Naive B cell (primary cell): ENCODE measurements around the gene DMD. TPM values are rescaled to one million over a fixed set of nuclear protein-coding genes. Genes with fewer than 3 reads are reported as not detected.

Source experiments
- ATAC-seq, 2 donors: fragments of 150-1000 bp; cut with Tn5 transposase; 2 replicates each; pipeline ENCODE4 v1.10.0; 2021; ENCODE audit warnings: low read depth in 2 of 2, mild to moderate bottlenecking in 2 of 2, moderate library complexity in 2 of 2
- DNase-seq: peaks from one replicate; pipeline ENCODE4 v3.0.0; 2022
- H3K27ac Mint-ChIP-seq, 6 donors: one replicate each; pipeline ENCODE4 v1.8.0; 2020 to 2022; ENCODE audit warnings: mild to moderate bottlenecking in 6 of 6, mixed read lengths in 6 of 6, moderate library complexity in 5 of 6, inconsistent platforms in 2 of 6
- H3K27me3 Mint-ChIP-seq, 3 donors: one replicate each; pipeline ENCODE4 v1.8.0; 2021 to 2022; ENCODE audit warnings: mixed read lengths in 3 of 3, mild to moderate bottlenecking in 1 of 3
- H3K36me3 Mint-ChIP-seq, 2 donors: one replicate each; pipeline ENCODE4 v1.8.0; 2020 to 2022; ENCODE audit warnings: mixed read lengths in 2 of 2, inconsistent platforms in 1 of 2, mild to moderate bottlenecking in 1 of 2
- H3K4me1 Mint-ChIP-seq, 3 donors: one replicate each; pipeline ENCODE4 v1.8.0; 2020 to 2022; ENCODE audit warnings: mixed read lengths in 3 of 3, inconsistent platforms in 1 of 3, mild to moderate bottlenecking in 1 of 3, moderate library complexity in 1 of 3
- H3K4me3 Mint-ChIP-seq, 8 donors: one replicate each; pipeline ENCODE4 v1.8.0; 2020 to 2022; ENCODE audit warnings: mild to moderate bottlenecking in 8 of 8, mixed read lengths in 8 of 8, moderate library complexity in 8 of 8, inconsistent platforms in 2 of 8
- H3K9me3 Mint-ChIP-seq, 7 donors: one replicate each; pipeline ENCODE4 v1.8.0; 2020 to 2022; ENCODE audit warnings: mixed read lengths in 7 of 7, mild to moderate bottlenecking in 5 of 7, inconsistent platforms in 2 of 7, moderate library complexity in 1 of 7
- polyA plus RNA-seq, 6 donors: library from polyadenylated mRNA; unstranded; fragments of 300-500 nt; fragmentation: Illumina TruSeq; gene quantifications; one replicate each; pipeline ENCODE4 v1.2.3, GENCODE V29; 2021; ENCODE audit warnings: low read depth in 6 of 6

The DMD gene
- polyA plus RNA-seq, 6 donors from 2014 or later, result 1.00 to 5.0 (median 1.9) TPM

GRCh38 chrX:31166832-31167231 lies 2044.5 kb downstream of the DMD start:
- peaks cover 0 to 6% (median 0%) of the 10 kb centered on the region in 3 donors for H3K27me3 Mint-ChIP-seq
- no peak overlapping the region for H3K4me3 Mint-ChIP-seq
- no peak overlapping the region for H3K27ac Mint-ChIP-seq
- DNase-seq (no peak), ATAC-seq (no peak)
- H3K36me3 Mint-ChIP-seq, result peaks cover 4 to 19% of the 10 kb centered on the region in 2 donors
- peaks cover 0 to 18% (median 6%) of the 10 kb centered on the region in 7 donors for H3K9me3 Mint-ChIP-seq
- peaks cover 14 to 24% (median 18%) of the 10 kb centered on the region in 3 donors for H3K4me1 Mint-ChIP-seq

- no peak for ATAC-seq
Measured at GRCh38 chrX:31166416-31166815, 2044.9 kb downstream of the DMD start.

GRCh38 chrX:31165241-31166035 lies 2045.9 kb downstream of the DMD start:
- H3K36me3 Mint-ChIP-seq, result peaks cover 10 to 19% of the 10 kb centered on the region in 2 donors
- ATAC-seq (no peak), DNase-seq (no peak)
- peaks cover 0 to 6% (median 0%) of the 10 kb centered on the region in 3 donors for H3K27me3 Mint-ChIP-seq
- peaks cover 0 to 18% (median 6%) of the 10 kb centered on the region in 7 donors for H3K9me3 Mint-ChIP-seq
- peaks cover 9 to 14% (median 11%) of the 10 kb centered on the region in 3 donors for H3K4me1 Mint-ChIP-seq
- no peak overlapping the region for H3K4me3 Mint-ChIP-seq
- no peak overlapping the region for H3K27ac Mint-ChIP-seq

More at GRCh38 chrX:31166416-31166815, 2044.9 kb downstream of the DMD start:
- Mint-ChIP-seq H3K36me3 (peaks cover 8 to 19% of the 10 kb centered on the region in 2 donors), H3K9me3 (peaks cover 0 to 18% (median 6%) of the 10 kb centered on the region in 7 donors), H3K4me3 (no peak overlapping the region), H3K27me3 (peaks cover 0 to 6% (median 0%) of the 10 kb centered on the region in 3 donors), H3K4me1 (peaks cover 14 to 21% (median 18%) of the 10 kb centered on the region in 3 donors), H3K27ac (peak overlapping the region in 1 of 6 donors; percentile 17)
- DNase-seq, result no peak

GRCh38 chrX:31154946-31155345 lies 2056.4 kb downstream of the DMD start:
- no peaks in the 10 kb centered on the region for H3K36me3 Mint-ChIP-seq
- peaks cover 0 to 5% (median 0%) of the 10 kb centered on the region in 3 donors for H3K4me1 Mint-ChIP-seq
- H3K4me3 Mint-ChIP-seq, result no peak overlapping the region
- no peaks in the 10 kb centered on the region for H3K27me3 Mint-ChIP-seq
- ATAC-seq (no peak), DNase-seq (no peak)
- no peak overlapping the region for H3K27ac Mint-ChIP-seq
- peaks cover 0 to 8% (median 0%) of the 10 kb centered on the region in 7 donors for H3K9me3 Mint-ChIP-seq

- DNase-seq (no peak), ATAC-seq (no peak)
- peak overlapping the region in 1 of 6 donors; percentile 55 for H3K27ac Mint-ChIP-seq
- peaks cover 0 to 7% of the 10 kb centered on the region in 2 donors for H3K36me3 Mint-ChIP-seq
- peaks cover 0 to 4% (median 0%) of the 10 kb centered on the region in 7 donors for H3K9me3 Mint-ChIP-seq
- H3K4me1 Mint-ChIP-seq, result no peaks in the 10 kb centered on the region
- no peak overlapping the region for H3K4me3 Mint-ChIP-seq
- no peaks in the 10 kb centered on the region for H3K27me3 Mint-ChIP-seq
Measured at GRCh38 chrX:31153475-31154047, 2057.8 kb downstream of the DMD start.

GRCh38 chrX:31147175-31147574 lies 2064.2 kb downstream of the DMD start:
- DNase-seq (no peak), ATAC-seq (no peak)
- Mint-ChIP-seq H3K4me3 (no peak overlapping the region), H3K27me3 (no peaks in the 10 kb centered on the region), H3K9me3 (peaks cover 0 to 8% (median 0%) of the 10 kb centered on the region in 7 donors), H3K4me1 (no peaks in the 10 kb centered on the region), H3K36me3 (peaks cover 0 to 7% of the 10 kb centered on the region in 2 donors), H3K27ac (peak overlapping the region in 1 of 6 donors; percentile 60)

GRCh38 chrX:31139961-31140360 lies 2071.4 kb downstream of the DMD start:
- no peak overlapping the region for H3K4me3 Mint-ChIP-seq
- H3K36me3 Mint-ChIP-seq, result peaks cover 0 to 13% of the 10 kb centered on the region in 2 donors

GRCh38 chrX:31138124-31138523 lies 2073.2 kb downstream of the DMD start:
- Mint-ChIP-seq H3K9me3 (peaks cover 3 to 16% (median 4%) of the 10 kb centered on the region in 7 donors), H3K27me3 (no peaks in the 10 kb centered on the region), H3K4me3 (peak overlapping the region in 1 of 8 donors; percentile 6), H3K27ac (peak overlapping the region in 2 of 6 donors; percentile 62 to 86), H3K4me1 (peaks cover 6 to 19% (median 15%) of the 10 kb centered on the region in 3 donors), H3K36me3 (peaks cover 0 to 13% of the 10 kb centered on the region in 2 donors)
- ATAC-seq (no peak), DNase-seq (no peak)

More at GRCh38 chrX:31139961-31140360, 2071.4 kb downstream of the DMD start:
- DNase-seq (no peak), ATAC-seq (no peak)
- no peak overlapping the region for H3K27ac Mint-ChIP-seq
- peaks cover 6 to 19% (median 15%) of the 10 kb centered on the region in 3 donors for H3K4me1 Mint-ChIP-seq
- no peaks in the 10 kb centered on the region for H3K27me3 Mint-ChIP-seq
- H3K9me3 Mint-ChIP-seq, result peaks cover 3 to 16% (median 4%) of the 10 kb centered on the region in 7 donors

- peak; percentile 50 for DNase-seq
- ATAC-seq, result peak; percentile 88 to 91
- Mint-ChIP-seq H3K4me1 (peaks cover 6 to 19% (median 15%) of the 10 kb centered on the region in 3 donors), H3K27me3 (no peaks in the 10 kb centered on the region), H3K9me3 (peaks cover 3 to 16% (median 4%) of the 10 kb centered on the region in 7 donors), H3K36me3 (peaks cover 0 to 13% of the 10 kb centered on the region in 2 donors), H3K4me3 (peak overlapping the region; percentile 4 to 88 (median 62)), H3K27ac (peak overlapping the region in 4 of 6 donors; percentile 28 to 70 (median 54))
Measured at GRCh38 chrX:31136144-31136611, 2075.2 kb downstream of the DMD start.

- H3K36me3 Mint-ChIP-seq, result peaks cover 0 to 4% of the 10 kb centered on the region in 2 donors
- DNase-seq (no peak), ATAC-seq (no peak)
- H3K4me1 Mint-ChIP-seq, result peaks cover 0 to 17% (median 9%) of the 10 kb centered on the region in 3 donors
- H3K9me3 Mint-ChIP-seq, result peaks cover 0 to 8% (median 3%) of the 10 kb centered on the region in 7 donors
- H3K27me3 Mint-ChIP-seq, result no peaks in the 10 kb centered on the region
- no peak overlapping the region for H3K27ac Mint-ChIP-seq
- H3K4me3 Mint-ChIP-seq, result no peak overlapping the region
Measured at GRCh38 chrX:31132821-31133241, 2078.5 kb downstream of the DMD start.

- H3K9me3 Mint-ChIP-seq, result peaks cover 0 to 5% (median 0%) of the 10 kb centered on the region in 7 donors
- no peaks in the 10 kb centered on the region for H3K27me3 Mint-ChIP-seq
- H3K4me1 Mint-ChIP-seq, result peaks cover 0 to 4% (median 1%) of the 10 kb centered on the region in 3 donors
- no peaks in the 10 kb centered on the region for H3K36me3 Mint-ChIP-seq
- DNase-seq, result no peak
- H3K27ac Mint-ChIP-seq, result no peak overlapping the region
- H3K4me3 Mint-ChIP-seq, result no peak overlapping the region
- no peak for ATAC-seq
Measured at GRCh38 chrX:31130457-31131220, 2080.7 kb downstream of the DMD start.

- no peaks in the 10 kb centered on the region for H3K4me1 Mint-ChIP-seq
- peaks cover 0 to 4% of the 10 kb centered on the region in 2 donors for H3K36me3 Mint-ChIP-seq
- no peaks in the 10 kb centered on the region for H3K27me3 Mint-ChIP-seq
- no peak overlapping the region for H3K27ac Mint-ChIP-seq
- H3K9me3 Mint-ChIP-seq, result peaks cover 0 to 5% (median 0%) of the 10 kb centered on the region in 7 donors
- DNase-seq (no peak), ATAC-seq (no peak)
- no peak overlapping the region for H3K4me3 Mint-ChIP-seq
Measured at GRCh38 chrX:31128855-31129254, 2082.5 kb downstream of the DMD start.

- Mint-ChIP-seq H3K27ac (peak overlapping the region in 1 of 6 donors; percentile 24), H3K9me3 (peaks cover 0 to 5% (median 0%) of the 10 kb centered on the region in 7 donors), H3K4me1 (no peaks in the 10 kb centered on the region), H3K36me3 (peaks cover 0 to 4% of the 10 kb centered on the region in 2 donors), H3K4me3 (no peak overlapping the region), H3K27me3 (no peaks in the 10 kb centered on the region)
- ATAC-seq (no peak), DNase-seq (no peak)
Measured at GRCh38 chrX:31127716-31128115, 2083.6 kb downstream of the DMD start.
